ENCODE data around the gene MEGF10.

MEGF10 gene

GRCh38 chr5:127330116-127330515 lies 39.5 kb downstream of the MEGF10 start:
- no peak for DNase-seq

DNA sequence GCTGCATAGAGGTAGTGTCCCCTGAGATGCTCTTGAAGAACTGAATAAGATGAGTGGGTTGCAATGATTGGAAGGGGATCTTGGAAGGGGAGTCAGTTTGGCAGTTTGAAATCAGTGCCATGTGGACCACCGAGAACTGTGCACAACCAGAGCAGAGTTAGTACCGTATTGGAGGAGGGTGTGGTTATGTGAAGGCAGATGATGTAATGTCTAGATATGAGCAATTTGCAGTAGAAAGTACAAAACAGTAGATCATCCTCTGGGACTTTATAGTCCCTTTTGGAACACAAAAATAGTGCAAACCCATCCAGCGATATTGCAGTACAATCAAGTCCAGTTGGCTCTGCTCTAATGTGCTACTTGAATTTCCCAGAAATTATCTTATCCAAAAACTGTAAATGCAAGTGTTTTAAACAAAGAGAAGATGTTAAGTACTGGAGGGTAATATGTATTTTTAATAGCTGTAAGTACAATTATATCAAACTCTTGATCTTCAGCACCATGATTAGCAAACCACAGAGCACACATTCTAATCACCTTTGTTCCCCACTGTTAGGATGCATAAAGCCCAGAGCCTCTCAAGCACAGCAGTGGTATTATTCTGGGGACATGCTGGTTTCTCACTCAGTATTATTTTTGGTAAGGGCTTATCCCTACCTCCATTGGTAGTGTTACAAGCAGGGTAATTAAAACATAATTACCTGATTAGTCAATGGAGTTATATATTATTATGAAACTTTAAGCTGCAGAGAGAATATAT lies 41.5 kb downstream of the MEGF10 start:
- DNase-seq: no peak

DNA sequence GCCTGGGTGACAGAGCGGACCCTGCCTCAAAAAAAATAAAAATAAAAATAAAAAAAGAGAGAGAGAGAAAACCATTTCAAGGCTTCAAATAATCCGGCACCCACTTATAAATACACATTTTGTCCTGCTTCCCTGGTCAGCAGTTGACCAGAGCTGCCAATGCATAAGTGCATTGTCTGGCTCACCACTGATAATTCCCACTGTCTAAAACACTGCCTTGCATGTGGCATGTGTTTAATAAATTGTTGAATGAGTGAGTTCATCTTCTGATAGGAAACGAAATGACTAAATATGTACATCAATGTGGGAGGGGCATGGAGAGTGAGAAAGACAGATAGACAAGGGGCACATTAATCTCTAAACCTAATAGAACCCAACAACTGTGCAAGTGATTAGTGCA lies 42.9 kb downstream of the MEGF10 start:
- DNase-seq: no peak

DNA sequence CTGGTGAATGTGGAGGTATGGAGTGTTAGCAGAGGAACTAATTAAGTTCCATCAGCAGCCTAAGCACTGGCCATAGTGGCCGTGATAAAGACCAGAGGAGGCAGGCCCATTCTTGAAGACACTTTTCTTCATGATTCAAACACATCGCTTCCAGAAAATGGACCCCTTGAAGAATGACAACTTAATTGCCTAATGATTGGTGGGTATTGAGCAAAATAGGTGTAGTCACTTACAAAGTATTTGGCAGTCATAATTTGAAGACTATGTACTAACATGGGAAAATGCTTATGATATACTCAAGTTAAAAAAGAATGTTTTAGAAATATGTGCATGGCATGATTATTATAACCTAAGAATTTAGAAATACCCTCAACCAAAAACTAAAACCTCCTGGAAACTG lies 44.8 kb downstream of the MEGF10 start:
- DNase-seq: no peak

DNA sequence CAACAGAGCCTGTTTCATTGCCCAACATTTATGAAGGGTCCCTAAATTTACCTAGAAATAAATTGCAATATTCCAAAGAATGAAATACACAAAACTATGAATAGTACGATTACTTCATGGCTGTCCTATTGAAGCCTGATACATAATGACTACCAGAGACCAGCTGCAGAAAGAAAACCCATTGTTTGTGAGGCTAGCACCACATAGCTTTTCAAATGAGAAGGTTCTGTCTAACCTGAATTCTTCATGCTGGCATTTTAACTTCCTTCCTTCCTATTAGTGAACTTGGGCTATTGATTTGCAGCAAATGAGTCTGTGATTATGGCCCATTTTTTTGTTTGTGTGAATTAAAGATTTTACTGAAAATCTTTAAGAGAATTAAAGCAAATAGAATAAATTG lies 47.3 kb downstream of the MEGF10 start:
- DNase-seq: no peak

- no peak for DNase-seq
Observed at GRCh38 chr5:127338501-127338900, 47.9 kb downstream of the MEGF10 start.

GRCh38 chr5:127340606-127341005 lies 50.0 kb downstream of the MEGF10 start:
- no peak for DNase-seq

- DNase-seq: no peak
Observed at GRCh38 chr5:127342364-127342763, 51.8 kb downstream of the MEGF10 start.

GRCh38 chr5:127343313-127343712 lies 52.7 kb downstream of the MEGF10 start:
- DNase-seq: no peak

DNA sequence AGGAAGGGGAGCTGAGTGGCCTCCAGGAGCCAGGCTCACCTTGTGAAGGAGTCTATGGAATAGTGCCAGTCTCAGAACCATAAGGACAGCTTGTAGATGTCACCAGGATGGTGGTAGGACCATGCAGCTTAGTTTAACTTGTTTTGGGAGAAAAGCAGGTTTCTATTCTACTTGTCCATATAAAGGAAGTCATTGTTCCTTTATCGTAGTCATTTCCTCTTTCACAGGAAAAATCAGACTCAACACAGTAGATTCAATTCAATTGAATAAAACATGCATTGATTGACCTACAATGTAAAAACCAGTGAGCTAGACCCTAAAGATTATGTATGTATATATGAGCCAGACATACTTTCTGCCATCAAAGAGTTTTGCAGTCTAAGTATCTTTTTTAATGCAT lies 53.3 kb downstream of the MEGF10 start:
- no peak for DNase-seq

- DNase-seq: no peak
Observed at GRCh38 chr5:127344931-127345330, 54.3 kb downstream of the MEGF10 start.

- DNase-seq: no peak
Observed at GRCh38 chr5:127351418-127351817, 60.8 kb downstream of the MEGF10 start.

DNA sequence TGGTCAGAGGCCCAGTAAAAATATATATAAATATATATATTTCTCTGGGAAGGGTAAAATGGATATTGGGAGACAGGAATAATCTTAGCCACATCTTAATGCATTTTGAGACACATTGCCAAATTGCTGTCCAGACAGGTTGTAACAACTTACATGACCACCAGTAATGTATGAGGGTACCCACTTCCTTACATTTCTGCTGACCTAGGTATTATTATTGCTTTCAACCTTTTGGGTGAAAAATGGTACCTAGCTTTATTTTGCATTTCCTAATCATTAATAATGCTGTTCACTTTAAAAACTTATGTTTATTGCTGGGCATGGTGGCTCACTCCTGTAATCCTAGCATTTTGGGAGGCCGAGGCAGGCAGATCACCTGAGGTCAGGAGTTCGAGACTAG lies 61.5 kb downstream of the MEGF10 start:
- DNase-seq: no peak

DNA sequence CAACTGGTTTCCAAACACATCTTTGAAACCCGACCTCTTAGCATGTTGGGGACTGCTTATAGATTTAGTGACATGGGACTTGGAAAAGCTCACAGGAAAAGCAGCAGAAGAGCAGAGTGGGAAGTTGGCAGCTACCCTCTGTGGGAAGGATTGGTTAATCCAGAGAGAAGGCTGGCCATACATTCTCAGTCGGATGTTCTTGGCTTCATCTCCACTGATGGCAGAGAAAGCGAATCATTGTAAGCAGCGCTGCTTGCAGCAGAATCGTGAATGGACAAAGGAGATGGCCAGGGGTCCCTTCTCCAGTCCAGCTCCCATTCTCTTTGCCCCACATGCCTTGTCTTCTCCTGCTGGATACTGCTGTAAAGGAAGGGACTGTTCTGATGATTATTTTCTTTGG lies 62.7 kb downstream of the MEGF10 start:
- DNase-seq: no peak

GRCh38 chr5:127353796-127354195 lies 63.2 kb downstream of the MEGF10 start:
- no peak for DNase-seq

- DNase-seq: no peak
Observed at GRCh38 chr5:127355337-127355736, 64.7 kb downstream of the MEGF10 start.

GRCh38 chr5:127358284-127358683 lies 67.7 kb downstream of the MEGF10 start:
- no peak for DNase-seq

- no peak for DNase-seq
Observed at GRCh38 chr5:127358740-127359139, 68.1 kb downstream of the MEGF10 start.

GRCh38 chr5:127359502-127359901 lies 68.9 kb downstream of the MEGF10 start:
- no peak for DNase-seq

DNA sequence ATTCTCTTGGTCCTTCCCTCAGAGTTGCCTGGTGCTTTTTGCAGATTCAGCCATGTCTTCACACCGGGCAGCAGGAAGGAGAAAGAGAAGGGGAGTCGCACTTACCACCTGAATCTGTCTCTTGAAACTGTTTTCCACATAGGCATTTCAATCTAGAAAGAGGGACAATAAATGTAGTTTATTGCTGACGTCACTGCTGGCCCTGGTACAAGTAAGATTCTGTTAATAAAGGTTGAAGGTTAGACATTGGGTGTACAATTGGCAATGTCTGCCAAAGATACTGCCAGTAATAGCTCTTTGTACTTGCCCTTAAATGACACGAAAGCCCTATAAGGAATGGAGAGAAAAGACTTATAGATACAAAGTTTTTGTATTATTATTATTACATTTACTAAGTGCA lies 72.8 kb downstream of the MEGF10 start:
- DNase-seq: no peak

- DNase-seq: no peak
Observed at GRCh38 chr5:127367029-127367428, 76.4 kb downstream of the MEGF10 start.

DNA sequence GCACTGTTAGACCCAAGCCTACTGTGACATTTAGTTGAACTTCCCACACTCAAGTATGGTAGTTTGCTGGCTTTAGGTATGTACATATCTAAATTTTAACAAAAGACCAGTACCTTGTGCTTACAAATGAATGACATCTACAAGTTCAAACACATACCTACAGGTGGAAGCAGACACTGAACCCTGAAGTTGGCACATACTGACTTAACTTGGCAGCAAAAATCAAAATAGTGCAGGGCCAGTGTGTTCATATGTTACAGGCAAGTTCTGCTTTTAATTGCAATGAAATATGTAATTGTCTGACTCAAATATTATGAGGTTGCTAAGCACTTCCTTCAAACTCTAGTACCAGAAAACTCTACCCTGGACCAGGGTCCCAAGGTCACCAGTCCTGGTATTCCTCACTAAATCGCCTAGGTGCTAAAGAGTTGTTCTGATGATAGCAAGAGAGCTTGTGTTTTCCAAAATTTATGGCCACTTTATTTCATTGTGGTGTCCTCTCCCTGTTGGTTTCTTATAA lies 77.4 kb downstream of the MEGF10 start:
- no peak for DNase-seq

- DNase-seq: no peak
Observed at GRCh38 chr5:127369796-127370195, 79.2 kb downstream of the MEGF10 start.

- no peak for DNase-seq
Observed at GRCh38 chr5:127370631-127371030, 80.0 kb downstream of the MEGF10 start.

DNA sequence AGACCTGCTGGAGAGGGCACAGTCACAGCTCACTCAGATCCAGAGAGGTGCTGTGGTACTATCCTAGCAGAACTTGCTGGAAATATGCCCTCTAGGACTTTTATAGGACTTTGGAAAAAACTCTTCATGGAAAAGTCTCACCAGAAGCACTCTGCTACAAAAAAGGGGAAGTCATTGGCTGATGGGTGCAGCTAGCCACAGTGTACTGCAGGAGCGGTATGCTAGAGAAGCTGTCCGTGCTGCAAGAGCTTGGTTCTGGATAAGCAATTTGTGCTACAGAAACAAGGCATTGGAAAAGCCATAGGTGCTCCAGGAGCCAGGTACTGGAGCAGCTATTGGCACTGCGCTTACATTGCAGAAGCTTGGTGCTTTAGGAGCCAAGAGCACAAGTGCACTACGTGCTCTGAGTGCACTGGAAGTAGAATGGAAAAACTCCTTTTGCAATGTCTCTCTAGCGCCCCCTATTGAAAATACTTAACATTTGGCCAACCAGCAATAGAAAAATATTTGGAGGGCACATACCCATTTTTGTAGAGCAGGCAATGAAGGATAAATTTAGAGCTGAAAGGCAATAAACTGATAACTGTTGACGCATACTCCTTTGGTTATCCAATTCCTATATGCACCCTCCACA lies 83.4 kb downstream of the MEGF10 start:
- DNase-seq: no peak
